C4-2B (cell line): ENCODE measurements around the gene KIF21A.

Experiments
- ZFX ChIP-seq: fragments of 450-650 bp; IDR thresholded peaks from 2 replicates; pipeline ENCODE4 v1.6.1; 2017
- TF ChIP-seq, protein P1 (sequence below): fragments of 450-650 bp; conservative IDR thresholded peaks from 2 replicates; pipeline ENCODE4 v1.5.1; 2017; ENCODE audit warnings: mild to moderate bottlenecking

DNA sequence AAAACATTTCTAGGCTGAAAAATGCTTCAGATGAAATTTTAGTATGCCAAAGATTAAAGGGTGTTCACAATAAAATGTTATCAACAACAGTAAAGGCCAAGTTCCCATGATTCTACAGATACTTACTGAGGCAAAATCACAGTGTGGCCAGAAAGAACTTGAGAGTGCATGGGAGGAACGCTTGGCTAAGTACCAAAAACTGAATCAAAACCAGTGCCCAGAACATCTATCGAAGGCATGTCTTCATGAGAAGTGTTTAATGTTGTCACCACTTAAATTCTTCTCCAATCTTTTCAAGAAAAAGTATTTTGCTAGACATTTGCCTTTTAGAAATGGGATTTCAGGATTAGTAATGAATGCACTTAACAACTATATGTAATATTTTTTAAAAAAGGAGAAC lies 41.5 kb downstream of the KIF21A start:
- TF ChIP-seq, protein P1, sequence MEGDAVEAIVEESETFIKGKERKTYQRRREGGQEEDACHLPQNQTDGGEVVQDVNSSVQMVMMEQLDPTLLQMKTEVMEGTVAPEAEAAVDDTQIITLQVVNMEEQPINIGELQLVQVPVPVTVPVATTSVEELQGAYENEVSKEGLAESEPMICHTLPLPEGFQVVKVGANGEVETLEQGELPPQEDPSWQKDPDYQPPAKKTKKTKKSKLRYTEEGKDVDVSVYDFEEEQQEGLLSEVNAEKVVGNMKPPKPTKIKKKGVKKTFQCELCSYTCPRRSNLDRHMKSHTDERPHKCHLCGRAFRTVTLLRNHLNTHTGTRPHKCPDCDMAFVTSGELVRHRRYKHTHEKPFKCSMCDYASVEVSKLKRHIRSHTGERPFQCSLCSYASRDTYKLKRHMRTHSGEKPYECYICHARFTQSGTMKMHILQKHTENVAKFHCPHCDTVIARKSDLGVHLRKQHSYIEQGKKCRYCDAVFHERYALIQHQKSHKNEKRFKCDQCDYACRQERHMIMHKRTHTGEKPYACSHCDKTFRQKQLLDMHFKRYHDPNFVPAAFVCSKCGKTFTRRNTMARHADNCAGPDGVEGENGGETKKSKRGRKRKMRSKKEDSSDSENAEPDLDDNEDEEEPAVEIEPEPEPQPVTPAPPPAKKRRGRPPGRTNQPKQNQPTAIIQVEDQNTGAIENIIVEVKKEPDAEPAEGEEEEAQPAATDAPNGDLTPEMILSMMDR: no peak
- TF ChIP-seq ZFX: no peak
